Thyroid gland (tissue), 4 donors: ENCODE results near the gene ATP2A3. TPM values are rescaled to one million over a fixed set of nuclear protein-coding genes. Genes with fewer than 3 reads are reported as not detected.
"Not testable (repeated sequence)": the region's sequence is repeated elsewhere in the genome, so short reads cannot be mapped to it uniquely, and the experiment has no call there.

Source experiments
- DNase-seq, 2 donors: peaks; one replicate each; pipeline ENCODE4 v3.0.0-alpha.2; 2019
- H3K27ac ChIP-seq, 3 donors: fragments of 200-600 bp; sonication (generic); 1 replicate in 2 of 3; 2 replicates in 1 of 3; pipeline ENCODE4 v1.5.1; 2016 to 2019; ENCODE audit warnings: mild to moderate bottlenecking in 1 of 3, moderate library complexity in 1 of 3
- H3K27me3 ChIP-seq: fragments of 200-600 bp; sonication (generic); one replicate; pipeline ENCODE4 v1.5.1; 2019
- H3K36me3 ChIP-seq, 2 donors: fragments of 200-600 bp; sonication (generic); one replicate each; pipeline ENCODE4 v1.5.1; 2016 to 2019
- H3K4me1 ChIP-seq, 2 donors: fragments of 200-600 bp; sonication (generic); one replicate each; pipeline ENCODE4 v1.5.1; 2017 to 2019
- H3K4me3 ChIP-seq, 3 donors: fragments of 200-600 bp; sonication (generic); replicated peaks in 1 of 3; 1 replicate in 2 of 3; 2 replicates in 1 of 3; pipeline ENCODE4 v1.5.1; 2016; ENCODE audit warnings: mild to moderate bottlenecking in 1 of 3
- H3K9me3 ChIP-seq: fragments of 200-600 bp; sonication (generic); one replicate; pipeline ENCODE4 v1.5.1; 2017
- POLR2A ChIP-seq, 2 donors: fragments of 450-650 bp; IDR thresholded peaks; one replicate each; pipeline ENCODE4 v1.6.1; 2017; ENCODE audit warnings: antibody characterized with exemption in 2 of 2, mild to moderate bottlenecking in 2 of 2, moderate library complexity in 1 of 2
- WGBS, 2 donors: methylation state at CpG; one replicate each; pipeline ENCODE4 v1.1.5; 2017; 5-methylcytosine and 5-hydroxymethylcytosine counted together
- intact Hi-C: fragments of 100-400 bp; cut with DNase I; formaldehyde crosslinking; loops from one replicate; pipeline ENCODE4 v1.15.1; 2023
- total RNA-seq, 4 donors: library from RNA; depleted of rRNA; stranded (reverse); fragments of >200 nt; gene quantifications; one replicate each; pipeline ENCODE4 v1.2.3, GENCODE V29; 2016
- TF ChIP-seq, protein P1 (sequence below), 6 experiments: fragments of 200-600 bp in 3 of 6; fragments of 450-650 bp in 3 of 6; sonication (generic) in 3 of 6; IDR thresholded peaks; one replicate each; pipeline ENCODE4 v1.5.1; 2016 to 2019; ENCODE audit warnings: antibody characterized with exemption in 6 of 6, mild to moderate bottlenecking in 2 of 6, inconsistent platforms in 1 of 6, moderate library complexity in 1 of 6

ATP2A3 gene
- total RNA-seq, 4 donors from 2014 or later, result 6.9 to 18.6 (median 9.1) TPM

DNA sequence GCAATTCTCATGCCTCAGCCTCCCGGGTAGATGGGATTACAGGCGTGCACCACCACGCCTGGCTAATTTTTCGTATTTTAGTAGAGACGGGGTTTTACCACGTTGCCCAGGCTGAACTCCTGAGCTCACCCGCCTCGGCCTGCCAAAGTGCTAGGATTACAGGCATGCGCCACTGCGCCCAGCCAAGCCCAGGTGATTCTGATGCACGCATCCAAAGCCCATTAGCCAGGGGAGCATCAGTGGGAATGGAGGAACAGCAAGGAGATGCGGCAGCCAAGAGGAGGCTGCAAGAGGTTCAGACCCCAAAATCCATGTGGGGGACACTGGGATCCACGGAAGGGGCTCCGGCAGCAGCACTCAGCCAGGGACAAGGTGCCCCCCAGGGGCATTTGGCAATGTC, 12.1 kb downstream of the ATP2A3 start:
- no peak overlapping the region for H3K27ac ChIP-seq
- intact Hi-C loops, result no loop called here
- no peaks in the 10 kb centered on the region for H3K4me1 ChIP-seq
- H3K36me3 ChIP-seq, result no peaks in the 10 kb centered on the region
- H3K4me3 ChIP-seq, result no peak overlapping the region
- H3K27me3 ChIP-seq, result no peaks in the 10 kb centered on the region
- TF ChIP-seq POLR2A (IDR thresholded peaks at IDR 0.05), result no peak
- TF ChIP-seq, protein P1, sequence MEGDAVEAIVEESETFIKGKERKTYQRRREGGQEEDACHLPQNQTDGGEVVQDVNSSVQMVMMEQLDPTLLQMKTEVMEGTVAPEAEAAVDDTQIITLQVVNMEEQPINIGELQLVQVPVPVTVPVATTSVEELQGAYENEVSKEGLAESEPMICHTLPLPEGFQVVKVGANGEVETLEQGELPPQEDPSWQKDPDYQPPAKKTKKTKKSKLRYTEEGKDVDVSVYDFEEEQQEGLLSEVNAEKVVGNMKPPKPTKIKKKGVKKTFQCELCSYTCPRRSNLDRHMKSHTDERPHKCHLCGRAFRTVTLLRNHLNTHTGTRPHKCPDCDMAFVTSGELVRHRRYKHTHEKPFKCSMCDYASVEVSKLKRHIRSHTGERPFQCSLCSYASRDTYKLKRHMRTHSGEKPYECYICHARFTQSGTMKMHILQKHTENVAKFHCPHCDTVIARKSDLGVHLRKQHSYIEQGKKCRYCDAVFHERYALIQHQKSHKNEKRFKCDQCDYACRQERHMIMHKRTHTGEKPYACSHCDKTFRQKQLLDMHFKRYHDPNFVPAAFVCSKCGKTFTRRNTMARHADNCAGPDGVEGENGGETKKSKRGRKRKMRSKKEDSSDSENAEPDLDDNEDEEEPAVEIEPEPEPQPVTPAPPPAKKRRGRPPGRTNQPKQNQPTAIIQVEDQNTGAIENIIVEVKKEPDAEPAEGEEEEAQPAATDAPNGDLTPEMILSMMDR (IDR thresholded peaks at IDR 0.05), result no peak
- no peaks in the 10 kb centered on the region for H3K9me3 ChIP-seq
- 96 to 98% methylated on average over 12 to 14 of the region's 14 CpGs for WGBS, 2 donors
- no peak for DNase-seq

DNA sequence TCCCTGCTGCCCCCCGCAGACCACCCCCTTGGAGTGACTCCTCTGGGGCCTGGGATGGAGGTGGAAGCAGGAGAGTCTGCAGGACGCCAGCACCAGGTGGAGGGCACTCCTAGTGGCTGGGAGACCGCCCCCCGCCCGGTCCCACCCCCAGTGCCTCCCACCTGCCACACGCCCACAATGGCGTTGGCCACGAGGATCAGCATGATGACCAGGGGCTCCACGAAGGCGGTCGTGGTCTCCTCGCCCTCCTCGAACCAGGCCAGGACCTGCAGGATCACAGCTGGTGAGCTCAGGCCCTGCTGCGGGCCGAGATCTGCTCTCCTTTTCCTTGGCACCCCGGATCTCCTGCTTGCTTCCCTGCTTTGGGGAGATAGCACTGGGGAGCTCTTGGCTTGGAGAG, 12.8 kb downstream of the ATP2A3 start:
- H3K27me3 ChIP-seq, result no peaks in the 10 kb centered on the region
- H3K27ac ChIP-seq, result no peak overlapping the region
- no peaks in the 10 kb centered on the region for H3K9me3 ChIP-seq
- no peak overlapping the region for H3K4me3 ChIP-seq
- TF ChIP-seq, protein P1 (IDR thresholded peaks at IDR 0.05), result no peak
- TF ChIP-seq POLR2A (IDR thresholded peaks at IDR 0.05), result no peak
- no peaks in the 10 kb centered on the region for H3K36me3 ChIP-seq
- H3K4me1 ChIP-seq, result no peaks in the 10 kb centered on the region
- intact Hi-C loops, result no loop called here
- WGBS, 2 donors, result 100% methylated on average over 1 to 2 of the region's 16 CpGs
- no peak for DNase-seq

DNA sequence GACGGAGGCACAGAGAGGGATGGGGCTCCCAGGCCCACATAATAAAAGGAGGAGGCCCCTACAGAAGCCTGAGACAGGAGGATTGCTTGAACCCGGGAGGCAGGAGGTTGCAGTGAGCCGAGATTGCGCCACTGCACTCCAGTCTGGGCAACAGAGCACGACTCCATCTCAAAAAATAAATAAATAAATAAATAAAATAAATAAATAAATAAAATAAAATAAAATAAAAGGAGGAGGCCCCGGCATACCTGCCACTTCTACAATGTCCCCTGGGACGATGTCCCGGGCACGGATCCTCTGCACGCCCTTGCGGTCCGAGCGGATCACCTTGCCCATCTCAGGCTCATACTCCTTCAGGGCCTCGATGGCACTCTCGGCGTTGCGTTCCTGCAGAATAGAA, 13.2 kb downstream of the ATP2A3 start:
- H3K4me1 ChIP-seq, result no peaks in the 10 kb centered on the region
- intact Hi-C loops, result no loop called here
- no peak for DNase-seq
- TF ChIP-seq POLR2A (IDR thresholded peaks at IDR 0.05), result no peak
- TF ChIP-seq, protein P1 (IDR thresholded peaks at IDR 0.05), result no peak
- WGBS, 2 donors, result 94 to 95% methylated on average over 17 of the region's 17 CpGs
- no peaks in the 10 kb centered on the region for H3K36me3 ChIP-seq
- H3K4me3 ChIP-seq, result no peak overlapping the region
- H3K9me3 ChIP-seq, result no peaks in the 10 kb centered on the region
- H3K27me3 ChIP-seq, result no peaks in the 10 kb centered on the region
- H3K27ac ChIP-seq, result no peak overlapping the region

DNA sequence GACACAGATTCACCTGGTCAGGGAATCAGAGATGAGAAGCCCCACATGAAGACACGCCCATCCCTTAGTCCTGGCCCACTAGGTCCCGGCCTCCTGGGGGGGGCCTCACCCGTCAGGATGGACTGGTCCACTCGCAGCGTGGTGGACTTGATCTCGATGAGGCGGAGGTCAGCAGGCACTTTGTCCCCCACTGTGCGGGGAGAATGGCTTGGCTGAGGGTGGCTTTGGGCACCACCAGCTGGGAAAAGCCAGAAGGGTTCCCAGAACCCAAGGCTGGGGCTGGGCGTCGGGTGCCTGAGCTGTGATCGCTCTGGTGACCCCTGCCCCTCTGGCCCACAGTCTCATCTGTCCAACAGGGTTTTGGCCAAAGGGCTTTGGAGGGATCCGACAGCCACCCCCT, 13.7 kb downstream of the ATP2A3 start:
- no peak for DNase-seq
- H3K36me3 ChIP-seq, result no peaks in the 10 kb centered on the region
- H3K27ac ChIP-seq, result no peak overlapping the region
- H3K4me3 ChIP-seq, result no peak overlapping the region
- WGBS, 2 donors, result 89 to 91% methylated on average over 6 to 9 of the region's 12 CpGs
- TF ChIP-seq POLR2A (IDR thresholded peaks at IDR 0.05), result no peak
- no peaks in the 10 kb centered on the region for H3K4me1 ChIP-seq
- H3K9me3 ChIP-seq, result no peaks in the 10 kb centered on the region
- intact Hi-C loops, result no loop called here
- no peaks in the 10 kb centered on the region for H3K27me3 ChIP-seq

DNA sequence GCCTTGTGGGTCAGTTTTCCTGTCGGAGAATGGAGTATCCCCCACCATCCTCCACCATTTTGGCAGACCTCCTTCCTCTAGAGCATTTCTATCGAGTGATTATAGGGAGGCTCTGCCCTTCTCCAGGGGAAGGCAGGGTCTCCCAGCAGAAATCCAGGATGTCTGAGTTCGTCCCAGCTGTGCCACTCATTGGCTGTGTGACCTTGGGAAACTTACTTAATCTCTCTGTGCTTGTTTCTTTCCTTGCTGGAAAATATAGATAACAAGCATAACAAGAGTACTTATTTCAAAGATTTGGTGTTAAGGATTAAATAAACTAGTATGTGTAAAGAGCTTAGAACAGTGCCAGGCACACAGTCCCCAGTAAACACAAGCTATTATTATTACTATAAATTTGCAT, 14.8 kb downstream of the ATP2A3 start:
- TF ChIP-seq POLR2A (IDR thresholded peaks at IDR 0.05), result no peak
- TF ChIP-seq, protein P1 (IDR thresholded peaks at IDR 0.05), result no peak
- no peaks in the 10 kb centered on the region for H3K36me3 ChIP-seq
- no peak overlapping the region for H3K27ac ChIP-seq
- H3K4me1 ChIP-seq, result peaks cover 0 to 4% of the 10 kb centered on the region in 2 donors
- intact Hi-C loops, result no loop called here
- DNase-seq, result no peak
- H3K27me3 ChIP-seq, result no peaks in the 10 kb centered on the region
- no peak overlapping the region for H3K4me3 ChIP-seq
- 91 to 94% methylated on average over 3 of the region's 3 CpGs for WGBS, 2 donors
- H3K9me3 ChIP-seq, result no peaks in the 10 kb centered on the region

DNA sequence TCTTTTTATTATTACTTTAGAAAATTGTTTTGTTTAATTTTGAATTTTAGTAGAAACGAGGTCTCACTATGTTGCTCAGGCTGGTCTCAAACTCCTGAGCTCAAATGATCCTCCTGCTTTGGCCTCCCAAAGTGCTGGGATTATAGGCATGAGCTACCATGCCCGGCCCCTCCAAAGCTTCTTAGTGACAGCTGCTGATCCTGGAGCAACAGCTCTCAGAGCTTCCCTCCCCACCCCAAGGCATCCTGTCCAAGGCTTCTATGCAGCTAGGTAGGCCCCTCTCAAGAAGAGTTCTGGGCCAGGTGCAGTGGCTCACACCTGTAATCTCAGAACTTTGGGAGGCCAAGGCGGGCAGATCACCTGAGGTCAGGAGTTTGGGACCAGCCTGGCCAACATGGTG, 15.7 kb downstream of the ATP2A3 start:
- intact Hi-C loops, H3K4me1 ChIP-seq, DNase-seq, H3K27me3 ChIP-seq, H3K36me3 ChIP-seq, H3K4me3 ChIP-seq, H3K27ac ChIP-seq, H3K9me3 ChIP-seq: not testable (repeated sequence)
- 92% methylated on average over 3 of the region's 3 CpGs for WGBS, 2 donors
